Erythroblast (primary cell): Measurements from ENCODE around the gene CMIP.

Experiments used
- GATA1 ChIP-seq: IDR thresholded peaks from 2 replicates; pipeline ENCODE4 v1.6.1; 2011; ENCODE audit warnings: low read depth, mild to moderate bottlenecking, control low read depth, low read length, moderate library complexity
- POLR2A ChIP-seq: IDR thresholded peaks from 2 replicates; pipeline ENCODE4 v1.6.1; 2011; ENCODE audit warnings: mild to moderate bottlenecking, low read length

GRCh38 chr16:81634380-81635062 is 189.9 kb downstream of the CMIP start:
- TF ChIP-seq POLR2A (no peak), GATA1 (no peak)
